WTC11 (cell line): ENCODE data around the gene COX17. TPM values are rescaled to one million over a fixed set of nuclear protein-coding genes. Genes with fewer than 3 reads are reported as not detected.

Source experiments
- ATAC-seq: fragments of 200-7000 bp; cut with Tn5 transposase; 2 replicates; pipeline ENCODE4 v1.10.0; 2021; ENCODE audit warnings: mild to moderate bottlenecking, moderate library complexity
- CTCF ChIA-PET: fragments of 300-600 bp; sonication (Branson Sonifier 250); formaldehyde crosslinking; loops from one replicate; lab custom pipeline; 2021; ENCODE audit warnings: antibody characterized with exemption; lab: Charles Lee
- POLR2A ChIA-PET: fragments of 350-600 bp; sonication (Branson Sonifier 250); formaldehyde crosslinking; loops from one replicate; lab custom pipeline; 2021; ENCODE audit warnings: antibody characterized with exemption; lab: Charles Lee
- DNase-seq: peaks from one replicate; pipeline ENCODE4 v3.0.0; 2021; ENCODE audit warnings: low spot score
- H3K27ac Mint-ChIP-seq: 2 replicates; pipeline ENCODE4 v1.8.0; 2021; ENCODE audit warnings: mixed read lengths
- H3K27me3 Mint-ChIP-seq: 2 replicates; pipeline ENCODE4 v1.8.0; 2021; ENCODE audit warnings: low read depth, mild to moderate bottlenecking, moderate library complexity, mixed read lengths
- H3K36me3 Mint-ChIP-seq: 2 replicates; pipeline ENCODE4 v1.8.0; 2021; ENCODE audit warnings: mixed read lengths
- H3K4me1 Mint-ChIP-seq: 2 replicates; pipeline ENCODE4 v1.8.0; 2022; ENCODE audit warnings: mixed read lengths
- H3K4me3 Mint-ChIP-seq: 2 replicates; pipeline ENCODE4 v1.8.0; 2021; ENCODE audit warnings: mild to moderate bottlenecking, moderate library complexity, mixed read lengths
- H3K9me3 Mint-ChIP-seq: 2 replicates; pipeline ENCODE4 v1.8.0; 2021; ENCODE audit warnings: mixed read lengths
- CTCF ChIP-seq: fragments of 200-600 bp; IDR thresholded peaks from 2 replicates; pipeline ENCODE4 v1.8.0; 2022; ENCODE audit warnings: antibody characterized with exemption
- FOXK1 ChIP-seq: sonication (generic); formaldehyde crosslinking; IDR thresholded peaks from 2 replicates; pipeline ENCODE4 v1.8.0; 2022; ENCODE audit warnings: mild to moderate bottlenecking, moderate library complexity, missing genetic modification reagents
- NR2C2 ChIP-seq: sonication (generic); formaldehyde crosslinking; IDR thresholded peaks from 2 replicates; pipeline ENCODE4 v1.8.0; 2022; ENCODE audit warnings: mild to moderate bottlenecking, missing genetic modification reagents
- OVOL2 ChIP-seq: fragments of 250-450 bp; sonication (Bioruptor Pico); IDR thresholded peaks from 2 replicates; pipeline ENCODE4 v1.9.0; 2021; ENCODE audit warnings: mild to moderate bottlenecking, borderline replicate concordance
- SMAD3 ChIP-seq: sonication (generic); formaldehyde crosslinking; IDR thresholded peaks from 2 replicates; pipeline ENCODE4 v1.8.0; 2022; ENCODE audit warnings: missing genetic modification reagents, mild to moderate bottlenecking, borderline replicate concordance
- TEAD1 ChIP-seq: sonication (generic); formaldehyde crosslinking; IDR thresholded peaks from 2 replicates; pipeline ENCODE4 v1.8.0; 2022; ENCODE audit warnings: mild to moderate bottlenecking, missing genetic modification reagents
- ZBTB21 ChIP-seq: sonication (generic); formaldehyde crosslinking; IDR thresholded peaks from 2 replicates; pipeline ENCODE4 v1.8.1; 2023; ENCODE audit warnings: mild to moderate bottlenecking, missing genetic modification reagents, borderline replicate concordance
- ZBTB43 ChIP-seq: sonication (generic); formaldehyde crosslinking; IDR thresholded peaks from 2 replicates; pipeline ENCODE4 v1.8.1; 2023; ENCODE audit warnings: mild to moderate bottlenecking, missing genetic modification reagents
- ZMAT4 ChIP-seq: fragments of 250-450 bp; sonication (Bioruptor Pico); IDR thresholded peaks from 2 replicates; pipeline ENCODE4 v1.9.0; 2021; ENCODE audit warnings: mild to moderate bottlenecking
- ZNF232 ChIP-seq: sonication (generic); formaldehyde crosslinking; IDR thresholded peaks from 2 replicates; pipeline ENCODE4 v1.8.0; 2022; ENCODE audit warnings: mild to moderate bottlenecking, missing genetic modification reagents
- total RNA-seq: library from RNA; stranded (reverse); gene quantifications from 3 replicates; pipeline ENCODE4 v1.2.3, GENCODE V29; 2021
- TF ChIP-seq, protein P1 (sequence below): fragments of 250-450 bp; sonication (Bioruptor Pico); IDR thresholded peaks from 2 replicates; pipeline ENCODE4 v1.9.0; 2021; ENCODE audit warnings: moderate library complexity, mild to moderate bottlenecking, inconsistent platforms, borderline replicate concordance
- TF ChIP-seq, protein P2 (sequence below): sonication (generic); formaldehyde crosslinking; IDR thresholded peaks from 2 replicates; pipeline ENCODE4 v1.8.1; 2022; ENCODE audit warnings: mild to moderate bottlenecking, missing genetic modification reagents, moderate library complexity, borderline replicate concordance
- TF ChIP-seq, protein P3 (sequence below): sonication (generic); formaldehyde crosslinking; IDR thresholded peaks from 2 replicates; pipeline ENCODE4 v1.8.0; 2022; ENCODE audit warnings: missing genetic modification reagents
- TF ChIP-seq, protein P4 (sequence below): sonication (generic); formaldehyde crosslinking; IDR thresholded peaks from 2 replicates; pipeline ENCODE4 v1.8.1; 2023; ENCODE audit warnings: mild to moderate bottlenecking, moderate library complexity, missing genetic modification reagents

Gene COX17
- total RNA-seq, 1 experiment from 2014 or later: 56.0 TPM

GRCh38 chr3:119647843-119648575, 29.2 kb downstream of the COX17 start:
- ATAC-seq (no peak), DNase-seq (no peak)
- Mint-ChIP-seq H3K4me1 (peaks cover 24% of the 10 kb centered on the region), H3K4me3 (no peak overlapping the region), H3K9me3 (no peaks in the 10 kb centered on the region), H3K27me3 (no peaks in the 10 kb centered on the region), H3K27ac (no peak overlapping the region), H3K36me3 (no peaks in the 10 kb centered on the region)
- ChIA-PET POLR2A (no interaction called here), CTCF (interaction anchor here (1.3 kb wide), 1 partner anchor 47 kb away, joined by 3 read pairs; no protein-coding TSS in a partner anchor)
- TF ChIP-seq, protein P1, sequence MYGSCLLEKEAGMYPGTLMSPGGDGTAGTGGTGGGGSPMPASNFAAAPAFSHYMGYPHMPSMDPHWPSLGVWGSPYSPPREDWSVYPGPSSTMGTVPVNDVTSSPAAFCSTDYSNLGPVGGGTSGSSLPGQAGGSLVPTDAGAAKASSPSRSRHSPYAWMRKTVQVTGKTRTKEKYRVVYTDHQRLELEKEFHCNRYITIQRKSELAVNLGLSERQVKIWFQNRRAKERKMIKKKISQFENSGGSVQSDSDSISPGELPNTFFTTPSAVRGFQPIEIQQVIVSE (CRISPR knock-in tag): no peak
- TF ChIP-seq, protein P2, sequence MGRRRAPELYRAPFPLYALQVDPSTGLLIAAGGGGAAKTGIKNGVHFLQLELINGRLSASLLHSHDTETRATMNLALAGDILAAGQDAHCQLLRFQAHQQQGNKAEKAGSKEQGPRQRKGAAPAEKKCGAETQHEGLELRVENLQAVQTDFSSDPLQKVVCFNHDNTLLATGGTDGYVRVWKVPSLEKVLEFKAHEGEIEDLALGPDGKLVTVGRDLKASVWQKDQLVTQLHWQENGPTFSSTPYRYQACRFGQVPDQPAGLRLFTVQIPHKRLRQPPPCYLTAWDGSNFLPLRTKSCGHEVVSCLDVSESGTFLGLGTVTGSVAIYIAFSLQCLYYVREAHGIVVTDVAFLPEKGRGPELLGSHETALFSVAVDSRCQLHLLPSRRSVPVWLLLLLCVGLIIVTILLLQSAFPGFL (CRISPR knock-in tag): no peak
- TF ChIP-seq, protein P3, sequence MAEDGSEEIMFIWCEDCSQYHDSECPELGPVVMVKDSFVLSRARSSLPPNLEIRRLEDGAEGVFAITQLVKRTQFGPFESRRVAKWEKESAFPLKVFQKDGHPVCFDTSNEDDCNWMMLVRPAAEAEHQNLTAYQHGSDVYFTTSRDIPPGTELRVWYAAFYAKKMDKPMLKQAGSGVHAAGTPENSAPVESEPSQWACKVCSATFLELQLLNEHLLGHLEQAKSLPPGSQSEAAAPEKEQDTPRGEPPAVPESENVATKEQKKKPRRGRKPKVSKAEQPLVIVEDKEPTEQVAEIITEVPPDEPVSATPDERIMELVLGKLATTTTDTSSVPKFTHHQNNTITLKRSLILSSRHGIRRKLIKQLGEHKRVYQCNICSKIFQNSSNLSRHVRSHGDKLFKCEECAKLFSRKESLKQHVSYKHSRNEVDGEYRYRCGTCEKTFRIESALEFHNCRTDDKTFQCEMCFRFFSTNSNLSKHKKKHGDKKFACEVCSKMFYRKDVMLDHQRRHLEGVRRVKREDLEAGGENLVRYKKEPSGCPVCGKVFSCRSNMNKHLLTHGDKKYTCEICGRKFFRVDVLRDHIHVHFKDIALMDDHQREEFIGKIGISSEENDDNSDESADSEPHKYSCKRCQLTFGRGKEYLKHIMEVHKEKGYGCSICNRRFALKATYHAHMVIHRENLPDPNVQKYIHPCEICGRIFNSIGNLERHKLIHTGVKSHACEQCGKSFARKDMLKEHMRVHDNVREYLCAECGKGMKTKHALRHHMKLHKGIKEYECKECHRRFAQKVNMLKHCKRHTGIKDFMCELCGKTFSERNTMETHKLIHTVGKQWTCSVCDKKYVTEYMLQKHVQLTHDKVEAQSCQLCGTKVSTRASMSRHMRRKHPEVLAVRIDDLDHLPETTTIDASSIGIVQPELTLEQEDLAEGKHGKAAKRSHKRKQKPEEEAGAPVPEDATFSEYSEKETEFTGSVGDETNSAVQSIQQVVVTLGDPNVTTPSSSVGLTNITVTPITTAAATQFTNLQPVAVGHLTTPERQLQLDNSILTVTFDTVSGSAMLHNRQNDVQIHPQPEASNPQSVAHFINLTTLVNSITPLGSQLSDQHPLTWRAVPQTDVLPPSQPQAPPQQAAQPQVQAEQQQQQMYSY (CRISPR knock-in tag): no peak
- TF ChIP-seq ZMAT4 (CRISPR knock-in tag): no peak

- TF ChIP-seq TEAD1 (CRISPR knock-in tag) (no peak), ZMAT4 (CRISPR knock-in tag) (no peak), NR2C2 (no peak), ZBTB43 (CRISPR knock-in tag) (no peak), ZNF232 (CRISPR knock-in tag) (no peak), FOXK1 (CRISPR knock-in tag) (no peak), ZBTB21 (no peak), CTCF (no peak), OVOL2 (no peak), SMAD3 (no peak)
- TF ChIP-seq, protein P4, sequence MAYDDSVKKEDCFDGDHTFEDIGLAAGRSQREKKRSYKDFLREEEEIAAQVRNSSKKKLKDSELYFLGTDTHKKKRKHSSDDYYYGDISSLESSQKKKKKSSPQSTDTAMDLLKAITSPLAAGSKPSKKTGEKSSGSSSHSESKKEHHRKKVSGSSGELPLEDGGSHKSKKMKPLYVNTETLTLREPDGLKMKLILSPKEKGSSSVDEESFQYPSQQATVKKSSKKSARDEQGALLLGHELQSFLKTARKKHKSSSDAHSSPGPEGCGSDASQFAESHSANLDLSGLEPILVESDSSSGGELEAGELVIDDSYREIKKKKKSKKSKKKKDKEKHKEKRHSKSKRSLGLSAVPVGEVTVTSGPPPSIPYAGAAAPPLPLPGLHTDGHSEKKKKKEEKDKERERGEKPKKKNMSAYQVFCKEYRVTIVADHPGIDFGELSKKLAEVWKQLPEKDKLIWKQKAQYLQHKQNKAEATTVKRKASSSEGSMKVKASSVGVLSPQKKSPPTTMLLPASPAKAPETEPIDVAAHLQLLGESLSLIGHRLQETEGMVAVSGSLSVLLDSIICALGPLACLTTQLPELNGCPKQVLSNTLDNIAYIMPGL (CRISPR knock-in tag): no peak
- Mint-ChIP-seq H3K36me3 (no peaks in the 10 kb centered on the region), H3K9me3 (no peaks in the 10 kb centered on the region), H3K4me1 (peaks cover 24% of the 10 kb centered on the region), H3K4me3 (no peak overlapping the region), H3K27ac (no peak overlapping the region), H3K27me3 (no peaks in the 10 kb centered on the region)
- CTCF ChIA-PET: interaction anchor here (1.3 kb wide), 1 partner anchor 46 kb away, joined by 3 read pairs; no protein-coding TSS in a partner anchor
- POLR2A ChIA-PET: no interaction called here
- DNase-seq (no peak), ATAC-seq (no peak; the same call in 1 of the 2 replicates)
Measured at GRCh38 chr3:119647171-119647570, 30.0 kb downstream of the COX17 start.
